ENCODE measurements around the gene AQP12A. TPM values are rescaled to one million over a fixed set of nuclear protein-coding genes. Genes with fewer than 3 reads are reported as not detected.
"Not testable (repeated sequence)": the region's sequence is repeated elsewhere in the genome, so short reads cannot be mapped to it uniquely, and the experiment has no call there.

The AQP12A gene
- total and polyA plus RNA-seq, 9 of the 15 experiments (the other 6 are each of a cell fraction or from before 2014, with no cell fraction given): not detected

- FAIRE-seq (no peak), ATAC-seq (no peak), DNase-seq (ENCODE audit: extremely low read depth in 1 of 4, low spot score in 3 of 4) (no peak)
- BruUV-seq (replicated peaks): no TSS peak
- no peaks in the 10 kb centered on the region for H3K9me1 ChIP-seq (ENCODE audit: control insufficient read depth, insufficient read depth, low read length)
- H3K4me3 ChIP-seq: no peak overlapping the region
- no peak overlapping the region for H3K27ac ChIP-seq (ENCODE audit: extremely low read depth, low read depth, low read length)
- intact Hi-C loops (cut with micrococcal nuclease) (no loop called here), in situ Hi-C loops (cut with MboI) (no loop called here)
- ChIA-PET CTCF (ENCODE audit: low intra/inter-chr PET ratio) (no interaction called here), POLR2A (interaction anchor here (0.6 kb wide), 1 partner anchor 69 kb away, joined by 4 read pairs; no protein-coding TSS in a partner anchor)
- TF ChIP-seq NFE2L1 (tag; IDR thresholded peaks at IDR 0.05; ENCODE audit: borderline replicate concordance, low read depth): no peak
- TF ChIP-seq ZBTB33 (CRISPR knock-in tag; IDR thresholded peaks at IDR 0.05): 0 out of 2 replicates have a peak, but pooled peaks have one; percentile 29
- TF ChIP-seq ZNF780A (CRISPR knock-in tag; IDR thresholded peaks at IDR 0.05): no peak
- no peak for TF ChIP-seq DPF2 (IDR thresholded peaks at IDR 0.05)
- WGBS (ENCODE audit: insufficient coverage, low coverage, missing lambda C conversion rate): 50% methylated on average over 6 of the region's 55 CpGs
- H3K79me2 ChIP-seq (ENCODE audit: control insufficient read depth, insufficient read depth, low read length): no peaks in the 10 kb centered on the region
- H2AFZ ChIP-seq (ENCODE audit: low read depth, low read length): no peak overlapping the region
- H3K4me1 ChIP-seq (replicated peaks in 1 of 2; ENCODE audit: control insufficient read depth in 2 of 2, insufficient read depth in 2 of 2, low read length in 2 of 2): no peaks in the 10 kb centered on the region; a peak in 1 of 5 replicates
- H3K4me2 ChIP-seq (ENCODE audit: insufficient read depth, low read length): no peak overlapping the region
- no peak overlapping the region for H3K9ac ChIP-seq (ENCODE audit: insufficient read depth in 1 of 2, low read depth in 2 of 2, low read length in 2 of 2)
- H3K36me3 ChIP-seq (ENCODE audit: control insufficient read depth, insufficient read depth, low read length): no peaks in the 10 kb centered on the region
- H3K9me3 ChIP-seq (replicated peaks; ENCODE audit: control insufficient read depth, insufficient read depth, low read depth, low read length): no peaks in the 10 kb centered on the region
- peaks cover 0 to 14% of the 10 kb centered on the region in 2 experiments; a peak in 4 of 5 replicates for H3K27me3 ChIP-seq (ENCODE audit: control insufficient read depth in 2 of 2, insufficient read depth in 2 of 2, low read length in 2 of 2)
- H4K20me1 ChIP-seq (replicated peaks; ENCODE audit: control insufficient read depth, insufficient read depth, low read length): no peaks in the 10 kb centered on the region
Observed at GRCh38 chr2:240672701-240673190, 18.9 kb upstream of the AQP12A start.

DNA sequence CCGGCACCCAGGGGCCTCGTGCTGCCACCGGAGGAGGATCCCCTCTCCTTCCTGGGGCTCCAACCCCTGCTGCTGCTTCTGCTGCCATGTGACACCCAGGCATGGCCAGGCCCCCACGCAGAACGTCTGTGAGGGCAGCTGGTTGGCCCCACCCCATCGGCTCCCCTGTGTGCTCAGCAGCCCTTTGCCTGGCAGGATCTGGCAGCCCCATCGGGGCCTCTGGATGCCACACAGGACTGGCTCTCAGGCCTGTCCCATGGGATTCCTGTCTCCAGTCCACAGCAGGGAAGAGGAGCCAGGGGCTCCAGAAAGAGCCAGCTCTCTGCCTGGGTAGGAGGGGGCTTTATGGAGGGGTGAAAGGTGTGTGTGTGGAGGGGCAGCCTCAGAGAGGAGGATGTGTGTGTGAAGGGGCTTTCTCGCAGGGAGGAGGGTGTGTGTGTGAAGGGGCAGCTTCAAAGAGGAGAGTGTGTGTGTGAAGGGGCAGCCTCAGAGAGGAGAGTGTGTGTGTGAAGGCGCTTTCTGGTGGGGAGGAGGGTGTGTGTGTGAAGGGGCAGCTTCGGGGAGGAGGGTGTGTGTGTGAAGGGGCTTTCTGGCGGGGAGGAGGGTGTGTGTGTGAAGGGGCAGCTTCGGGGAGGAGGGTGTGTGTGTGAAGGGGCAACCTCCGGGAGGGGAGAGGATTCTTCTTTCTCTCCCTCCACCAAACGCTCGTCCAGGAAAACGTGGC, 17.0 kb upstream of the AQP12A start:
- DNase-seq (ENCODE audit: extremely low read depth in 1 of 4, low spot score in 3 of 4); BruUV-seq (replicated peaks); H3K27ac ChIP-seq (ENCODE audit: extremely low read depth, low read depth, low read length); H3K9me3 ChIP-seq (replicated peaks; ENCODE audit: control insufficient read depth, insufficient read depth, low read depth, low read length); H3K36me3 ChIP-seq (ENCODE audit: control insufficient read depth, insufficient read depth, low read length); H3K9me1 ChIP-seq (ENCODE audit: control insufficient read depth, insufficient read depth, low read length); FAIRE-seq; ATAC-seq; H2AFZ ChIP-seq (ENCODE audit: low read depth, low read length); H4K20me1 ChIP-seq (replicated peaks; ENCODE audit: control insufficient read depth, insufficient read depth, low read length); H3K4me3 ChIP-seq; H3K4me2 ChIP-seq (ENCODE audit: insufficient read depth, low read length); intact Hi-C loops (cut with micrococcal nuclease); in situ Hi-C loops (cut with MboI); H3K4me1 ChIP-seq (replicated peaks in 1 of 2; ENCODE audit: control insufficient read depth in 2 of 2, insufficient read depth in 2 of 2, low read length in 2 of 2); H3K9ac ChIP-seq (ENCODE audit: insufficient read depth in 1 of 2, low read depth in 2 of 2, low read length in 2 of 2); CTCF ChIA-PET (ENCODE audit: low intra/inter-chr PET ratio); H3K79me2 ChIP-seq (ENCODE audit: control insufficient read depth, insufficient read depth, low read length): not testable (repeated sequence)
- 20% methylated on average over 1 of the region's 16 CpGs for WGBS (ENCODE audit: insufficient coverage, low coverage, missing lambda C conversion rate)
- POLR2A ChIA-PET: interaction anchor here (0.6 kb wide), 1 partner anchor 57 kb away, joined by 3 read pairs; no protein-coding TSS in a partner anchor
- peaks cover 0 to 14% of the 10 kb centered on the region in 2 experiments; a peak in 4 of 5 replicates for H3K27me3 ChIP-seq (ENCODE audit: control insufficient read depth in 2 of 2, insufficient read depth in 2 of 2, low read length in 2 of 2)

- CTCF ChIA-PET (ENCODE audit: low intra/inter-chr PET ratio); H3K9ac ChIP-seq (ENCODE audit: insufficient read depth in 1 of 2, low read depth in 2 of 2, low read length in 2 of 2): not testable (repeated sequence)
Observed at GRCh38 chr2:240675345-240675744, 16.3 kb upstream of the AQP12A start.

More at GRCh38 chr2:240675345-240675744, 16.3 kb upstream of the AQP12A start:
- intact Hi-C loops (cut with micrococcal nuclease); H4K20me1 ChIP-seq (replicated peaks; ENCODE audit: control insufficient read depth, insufficient read depth, low read length); H3K9me3 ChIP-seq (replicated peaks; ENCODE audit: control insufficient read depth, insufficient read depth, low read depth, low read length); in situ Hi-C loops (cut with MboI); H3K4me2 ChIP-seq (ENCODE audit: insufficient read depth, low read length); H3K4me1 ChIP-seq (replicated peaks in 1 of 2; ENCODE audit: control insufficient read depth in 2 of 2, insufficient read depth in 2 of 2, low read length in 2 of 2); DNase-seq (ENCODE audit: extremely low read depth in 1 of 4, low spot score in 3 of 4); POLR2A ChIA-PET; H3K4me3 ChIP-seq; H3K9me1 ChIP-seq (ENCODE audit: control insufficient read depth, insufficient read depth, low read length); BruUV-seq (replicated peaks); H3K27ac ChIP-seq (ENCODE audit: extremely low read depth, low read depth, low read length); H3K79me2 ChIP-seq (ENCODE audit: control insufficient read depth, insufficient read depth, low read length); H3K36me3 ChIP-seq (ENCODE audit: control insufficient read depth, insufficient read depth, low read length); H2AFZ ChIP-seq (ENCODE audit: low read depth, low read length): not testable (repeated sequence)
- no CpG with 5 or more reads among the region's 24 CpGs for WGBS (ENCODE audit: insufficient coverage, low coverage, missing lambda C conversion rate)
- peaks cover 0 to 14% of the 10 kb centered on the region in 2 experiments; a peak in 4 of 5 replicates for H3K27me3 ChIP-seq (ENCODE audit: control insufficient read depth in 2 of 2, insufficient read depth in 2 of 2, low read length in 2 of 2)
- FAIRE-seq (peak; percentile 88), ATAC-seq (peak; percentile 79)
